ENCODE measurements around the gene LMF1.

LMF1 gene

GRCh38 chr16:995783-996182 is 25.0 kb upstream of the LMF1 start:
- H3K4me2 ChIP-seq (ENCODE audit: low read length), result no peak overlapping the region
- no peak overlapping the region for H3K4me3 ChIP-seq (ENCODE audit: low read depth, low read length)
- H3K27ac ChIP-seq, result no peak overlapping the region
- no peaks in the 10 kb centered on the region for H3K79me2 ChIP-seq
- TF ChIP-seq, protein P1, sequence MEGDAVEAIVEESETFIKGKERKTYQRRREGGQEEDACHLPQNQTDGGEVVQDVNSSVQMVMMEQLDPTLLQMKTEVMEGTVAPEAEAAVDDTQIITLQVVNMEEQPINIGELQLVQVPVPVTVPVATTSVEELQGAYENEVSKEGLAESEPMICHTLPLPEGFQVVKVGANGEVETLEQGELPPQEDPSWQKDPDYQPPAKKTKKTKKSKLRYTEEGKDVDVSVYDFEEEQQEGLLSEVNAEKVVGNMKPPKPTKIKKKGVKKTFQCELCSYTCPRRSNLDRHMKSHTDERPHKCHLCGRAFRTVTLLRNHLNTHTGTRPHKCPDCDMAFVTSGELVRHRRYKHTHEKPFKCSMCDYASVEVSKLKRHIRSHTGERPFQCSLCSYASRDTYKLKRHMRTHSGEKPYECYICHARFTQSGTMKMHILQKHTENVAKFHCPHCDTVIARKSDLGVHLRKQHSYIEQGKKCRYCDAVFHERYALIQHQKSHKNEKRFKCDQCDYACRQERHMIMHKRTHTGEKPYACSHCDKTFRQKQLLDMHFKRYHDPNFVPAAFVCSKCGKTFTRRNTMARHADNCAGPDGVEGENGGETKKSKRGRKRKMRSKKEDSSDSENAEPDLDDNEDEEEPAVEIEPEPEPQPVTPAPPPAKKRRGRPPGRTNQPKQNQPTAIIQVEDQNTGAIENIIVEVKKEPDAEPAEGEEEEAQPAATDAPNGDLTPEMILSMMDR (IDR thresholded peaks at IDR 0.05), result no peak
- no peak overlapping the region for H2AFZ ChIP-seq
- H3K9me3 ChIP-seq (ENCODE audit: control insufficient read depth, low read length), result peaks cover 5% of the 10 kb centered on the region
- H3K9ac ChIP-seq, result no peak overlapping the region
- no peaks in the 10 kb centered on the region for H3K36me3 ChIP-seq (ENCODE audit: control insufficient read depth, insufficient read depth, low read length)
- H3K27me3 ChIP-seq (ENCODE audit: control insufficient read depth, insufficient read depth, low read length), result no peaks in the 10 kb centered on the region
- H3K4me1 ChIP-seq, result no peaks in the 10 kb centered on the region

GRCh38 chr16:995087-995486 is 24.3 kb upstream of the LMF1 start:
- Histone ChIP-seq H3K79me2 (no peaks in the 10 kb centered on the region), H3K27ac (no peak overlapping the region), H3K27me3 (ENCODE audit: control insufficient read depth, insufficient read depth, low read length) (no peaks in the 10 kb centered on the region), H3K9ac (no peak overlapping the region), H2AFZ (no peak overlapping the region), H3K4me3 (ENCODE audit: low read depth, low read length) (no peak overlapping the region), H3K4me2 (ENCODE audit: low read length) (no peak overlapping the region), H3K4me1 (no peaks in the 10 kb centered on the region), H3K9me3 (ENCODE audit: control insufficient read depth, low read length) (peaks cover 5% of the 10 kb centered on the region), H3K36me3 (ENCODE audit: control insufficient read depth, insufficient read depth, low read length) (no peaks in the 10 kb centered on the region)
- TF ChIP-seq, protein P1 (IDR thresholded peaks at IDR 0.05), result no peak

- TF ChIP-seq, protein P1 (IDR thresholded peaks at IDR 0.05), result no peak
- H3K4me3 ChIP-seq (ENCODE audit: low read depth, low read length), result no peak overlapping the region
- H3K9me3 ChIP-seq (ENCODE audit: control insufficient read depth, low read length), result peaks cover 5% of the 10 kb centered on the region
- no peaks in the 10 kb centered on the region for H3K27me3 ChIP-seq (ENCODE audit: control insufficient read depth, insufficient read depth, low read length)
- H3K36me3 ChIP-seq (ENCODE audit: control insufficient read depth, insufficient read depth, low read length), result no peaks in the 10 kb centered on the region
- H3K9ac ChIP-seq, result no peak overlapping the region
- no peaks in the 10 kb centered on the region for H3K79me2 ChIP-seq
- no peak overlapping the region for H3K4me2 ChIP-seq (ENCODE audit: low read length)
- H3K27ac ChIP-seq, result no peak overlapping the region
- H3K4me1 ChIP-seq, result no peaks in the 10 kb centered on the region
- no peak overlapping the region for H2AFZ ChIP-seq
Measured at GRCh38 chr16:993731-994130, 22.9 kb upstream of the LMF1 start.

DNA sequence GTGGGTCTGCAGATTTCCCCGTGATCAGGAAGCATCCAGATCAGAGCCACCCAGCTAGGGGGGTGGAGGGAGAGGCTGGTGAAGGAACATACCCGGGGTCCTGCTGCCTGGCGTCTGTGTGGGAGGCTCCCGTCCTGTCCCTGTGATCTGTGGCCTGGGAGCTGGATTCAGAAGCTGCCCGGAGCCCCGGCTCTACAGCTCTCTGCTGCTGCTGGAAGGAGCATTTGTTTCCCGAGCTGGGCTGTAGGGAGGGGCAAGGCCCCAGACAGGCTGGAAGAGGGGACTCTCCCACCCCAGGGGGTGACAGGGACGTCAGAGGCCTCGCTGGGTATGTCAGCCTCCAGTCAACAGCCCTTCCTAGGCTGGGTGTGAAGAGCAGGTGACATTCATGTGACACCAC is 21.0 kb upstream of the LMF1 start:
- H3K4me1 ChIP-seq, result no peaks in the 10 kb centered on the region
- H3K79me2 ChIP-seq, result no peaks in the 10 kb centered on the region
- H3K27me3 ChIP-seq (ENCODE audit: control insufficient read depth, insufficient read depth, low read length), result no peaks in the 10 kb centered on the region
- TF ChIP-seq, protein P1 (IDR thresholded peaks at IDR 0.05), result no peak
- no peak overlapping the region for H3K4me3 ChIP-seq (ENCODE audit: low read depth, low read length)
- H3K4me2 ChIP-seq (ENCODE audit: low read length), result no peak overlapping the region
- H3K9me3 ChIP-seq (ENCODE audit: control insufficient read depth, low read length), result peaks cover 5% of the 10 kb centered on the region
- H3K36me3 ChIP-seq (ENCODE audit: control insufficient read depth, insufficient read depth, low read length), result no peaks in the 10 kb centered on the region
- H3K27ac ChIP-seq, result no peak overlapping the region
- no peak overlapping the region for H2AFZ ChIP-seq
- H3K9ac ChIP-seq, result no peak overlapping the region

GRCh38 chr16:991345-991744 is 20.6 kb upstream of the LMF1 start:
- H3K27me3 ChIP-seq (ENCODE audit: control insufficient read depth, insufficient read depth, low read length), result no peaks in the 10 kb centered on the region
- H2AFZ ChIP-seq, result no peak overlapping the region
- no peaks in the 10 kb centered on the region for H3K4me1 ChIP-seq
- no peak overlapping the region for H3K27ac ChIP-seq
- no peak overlapping the region for H3K4me2 ChIP-seq (ENCODE audit: low read length)
- no peak overlapping the region for H3K4me3 ChIP-seq (ENCODE audit: low read depth, low read length)
- no peak overlapping the region for H3K9ac ChIP-seq
- H3K79me2 ChIP-seq, result no peaks in the 10 kb centered on the region
- H3K36me3 ChIP-seq (ENCODE audit: control insufficient read depth, insufficient read depth, low read length), result no peaks in the 10 kb centered on the region
- H3K9me3 ChIP-seq (ENCODE audit: control insufficient read depth, low read length), result peaks cover 5% of the 10 kb centered on the region
- TF ChIP-seq, protein P1 (IDR thresholded peaks at IDR 0.05), result no peak

Data from parathyroid adenoma (tissue), 2 donors.